GM19035 (cell line): ENCODE results near the gene NACC2.

Source experiments
- ATAC-seq: cut with Tn5 transposase; IDR thresholded peaks from one replicate; pipeline ENCODE4 v1.9.1; 2021; ENCODE audit not compliant: unreplicated experiment

NACC2 gene

DNA sequence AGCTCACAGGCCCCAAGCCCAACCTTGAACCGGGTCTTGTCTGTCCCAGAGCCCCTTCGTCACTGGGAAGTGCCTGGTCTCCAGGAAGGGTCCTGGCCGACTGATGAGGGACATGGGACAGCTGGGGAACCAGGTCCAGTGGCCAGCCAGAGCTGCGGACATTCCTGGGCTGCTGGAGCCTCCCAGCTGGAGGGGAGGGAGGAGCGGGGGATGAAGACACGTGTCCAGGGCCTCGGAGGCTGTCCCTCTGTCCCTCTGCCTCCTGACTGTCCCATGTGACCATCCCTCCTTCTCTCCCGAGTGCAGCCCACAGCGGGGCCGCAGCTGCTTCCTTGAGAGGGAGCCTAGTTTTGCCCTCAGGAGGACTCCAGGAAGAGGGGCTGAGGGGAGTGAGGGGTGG lies 92.2 kb downstream of the NACC2 start:
- ATAC-seq, result no peak

DNA sequence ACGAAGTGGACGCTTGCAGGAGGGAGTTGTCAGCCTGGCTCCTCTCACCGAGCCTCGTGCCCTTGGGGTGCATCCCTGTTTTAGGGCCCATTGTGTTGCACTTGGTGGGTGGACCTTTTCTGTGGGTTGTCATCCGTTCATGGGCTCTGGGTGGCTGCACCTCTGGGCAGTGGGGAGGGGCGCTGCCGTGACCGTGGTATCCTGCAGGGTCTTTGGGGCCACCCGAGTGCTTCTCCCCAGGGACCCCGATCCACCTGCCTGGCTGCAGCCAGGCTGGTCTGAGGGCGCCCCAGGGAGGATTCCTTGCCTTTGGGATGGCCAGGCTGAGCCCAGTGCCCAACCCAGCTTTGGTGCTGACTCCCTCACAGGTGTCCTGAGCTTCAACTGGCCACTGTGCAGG lies 92.9 kb downstream of the NACC2 start:
- ATAC-seq, result no peak

DNA sequence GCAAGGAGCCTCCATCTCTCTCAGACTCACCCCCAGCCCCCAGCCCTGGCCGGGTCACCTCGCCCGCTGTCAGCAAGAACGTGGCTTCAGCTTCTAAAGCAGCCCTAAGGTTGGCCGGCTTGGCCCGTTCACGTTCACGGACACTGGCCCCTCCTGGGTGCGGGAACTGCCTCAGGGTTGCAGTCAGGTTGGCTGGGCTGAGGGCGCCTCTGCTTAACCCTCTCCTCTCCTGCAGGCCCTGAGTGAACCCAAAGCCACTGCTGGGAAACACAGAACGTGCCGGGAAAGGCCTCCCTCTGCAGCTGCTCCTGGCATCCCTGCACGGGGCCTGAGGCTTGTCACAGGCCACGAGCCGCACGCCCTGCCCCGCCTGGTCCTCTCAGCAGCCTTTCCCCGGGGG lies 93.9 kb downstream of the NACC2 start:
- ATAC-seq, result no peak

DNA sequence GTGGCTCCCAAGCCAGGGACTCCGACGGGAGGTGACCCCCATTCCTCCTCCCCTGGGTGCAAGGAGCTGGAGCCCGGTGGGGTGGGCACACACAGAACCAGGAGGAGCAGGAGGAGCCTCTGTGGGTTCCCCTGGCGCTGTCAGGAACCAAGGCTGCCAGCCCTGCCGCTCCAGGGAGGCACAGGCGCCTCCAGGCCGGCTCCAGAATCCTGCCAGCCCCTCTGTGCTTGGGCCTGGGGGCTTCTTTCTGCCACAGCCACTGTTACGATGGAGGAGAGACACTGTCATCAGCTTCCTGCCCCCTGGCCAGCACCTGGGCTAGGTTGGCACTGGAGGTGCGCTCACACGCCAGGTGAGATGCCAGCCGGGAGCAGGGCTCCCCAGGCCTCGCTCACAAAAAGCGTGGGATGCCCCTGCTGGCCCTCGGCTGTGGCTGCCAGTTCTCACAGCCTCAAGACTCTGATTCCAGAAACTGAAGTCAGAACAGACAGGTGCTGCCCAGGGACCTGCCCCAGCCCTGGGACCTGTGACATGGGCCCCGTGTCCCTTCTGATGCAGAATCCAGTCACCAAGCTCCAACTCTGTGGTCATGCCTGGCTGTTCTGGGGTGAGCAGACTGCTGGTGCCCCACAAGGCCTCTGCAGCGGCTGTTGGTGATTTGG lies 96.5 kb downstream of the NACC2 start:
- ATAC-seq, result no peak

DNA sequence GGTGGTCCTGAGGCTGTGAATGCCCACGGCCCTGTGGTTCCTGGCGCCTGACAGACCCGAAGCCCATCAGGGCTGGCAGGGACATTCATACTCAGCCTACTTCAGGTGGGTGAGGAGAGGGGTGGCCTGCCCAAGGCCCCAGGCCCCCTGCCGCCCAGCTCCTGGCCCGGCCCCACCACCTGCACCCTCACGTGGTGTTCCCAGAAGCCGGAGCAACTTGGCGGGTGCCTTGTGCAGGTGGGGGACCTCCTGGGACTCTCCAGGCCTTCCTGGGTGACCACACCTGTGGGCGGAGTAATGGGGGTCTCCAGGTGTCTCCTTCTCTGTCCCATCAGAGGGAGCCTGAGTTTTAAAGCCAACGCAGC lies 97.1 kb downstream of the NACC2 start:
- ATAC-seq, result no peak

DNA sequence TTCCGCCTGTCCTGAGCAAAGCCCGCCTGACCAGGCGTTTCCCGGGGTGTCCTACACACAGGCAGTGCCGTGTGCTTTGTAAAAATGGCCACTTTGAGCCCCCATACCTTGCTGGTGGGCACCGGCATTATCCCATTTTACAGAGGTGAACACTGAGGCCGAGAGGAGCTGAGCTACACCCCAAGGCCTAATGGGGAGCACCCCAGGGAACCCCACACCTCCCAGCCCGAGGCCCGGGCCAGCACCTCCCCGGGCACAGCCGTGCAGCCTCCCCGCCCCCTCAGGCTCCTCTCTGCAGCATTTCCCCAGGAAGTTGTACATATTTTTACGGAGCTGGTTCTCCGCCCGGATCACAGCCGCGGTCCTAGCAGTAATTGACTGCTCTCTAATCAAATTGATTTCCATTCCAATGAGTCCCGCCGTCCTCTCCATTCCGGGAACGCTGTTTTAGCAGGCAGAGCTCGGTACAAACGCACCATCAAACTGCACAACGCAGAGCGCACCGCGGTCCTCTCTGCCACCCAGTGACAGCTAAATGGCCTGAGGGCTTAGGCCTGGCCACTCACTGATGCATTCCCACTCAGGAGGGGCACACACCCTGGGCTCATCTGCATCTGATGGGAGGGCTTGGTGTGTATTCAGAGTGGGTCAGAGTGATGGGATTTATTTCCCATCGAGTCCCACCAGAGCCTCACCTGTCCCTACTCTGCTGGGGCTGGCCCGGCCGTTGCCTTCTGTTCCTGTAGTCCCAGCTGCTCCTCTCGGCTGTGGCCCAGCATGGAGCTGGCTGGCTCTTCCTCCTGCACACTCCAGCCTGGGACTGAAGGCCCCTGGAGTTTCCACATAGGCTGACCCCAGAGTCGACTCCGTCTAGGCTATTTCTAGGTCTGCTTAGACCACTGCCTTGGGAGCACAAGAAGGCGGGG lies 97.7 kb downstream of the NACC2 start:
- ATAC-seq, result no peak

DNA sequence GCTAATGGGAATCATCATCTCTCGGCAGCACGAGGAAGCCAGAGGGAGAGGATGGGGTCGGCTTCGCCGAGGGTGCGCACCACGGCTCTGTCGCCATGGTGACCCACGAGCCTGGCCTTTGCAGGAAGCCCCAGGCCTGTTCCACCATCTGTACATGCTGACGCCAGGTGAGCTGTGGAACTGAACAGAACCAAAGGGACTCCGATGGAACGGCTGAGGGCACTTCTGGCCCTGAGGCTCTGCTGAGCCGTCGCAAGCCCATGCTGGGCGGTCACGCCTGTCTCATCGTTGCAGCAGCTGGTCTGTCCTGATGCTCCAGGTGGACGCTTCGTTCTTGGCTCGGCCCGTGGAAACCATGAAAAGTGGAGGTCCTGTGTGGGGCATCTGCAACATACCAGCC lies 99.3 kb downstream of the NACC2 start:
- ATAC-seq, result no peak

DNA sequence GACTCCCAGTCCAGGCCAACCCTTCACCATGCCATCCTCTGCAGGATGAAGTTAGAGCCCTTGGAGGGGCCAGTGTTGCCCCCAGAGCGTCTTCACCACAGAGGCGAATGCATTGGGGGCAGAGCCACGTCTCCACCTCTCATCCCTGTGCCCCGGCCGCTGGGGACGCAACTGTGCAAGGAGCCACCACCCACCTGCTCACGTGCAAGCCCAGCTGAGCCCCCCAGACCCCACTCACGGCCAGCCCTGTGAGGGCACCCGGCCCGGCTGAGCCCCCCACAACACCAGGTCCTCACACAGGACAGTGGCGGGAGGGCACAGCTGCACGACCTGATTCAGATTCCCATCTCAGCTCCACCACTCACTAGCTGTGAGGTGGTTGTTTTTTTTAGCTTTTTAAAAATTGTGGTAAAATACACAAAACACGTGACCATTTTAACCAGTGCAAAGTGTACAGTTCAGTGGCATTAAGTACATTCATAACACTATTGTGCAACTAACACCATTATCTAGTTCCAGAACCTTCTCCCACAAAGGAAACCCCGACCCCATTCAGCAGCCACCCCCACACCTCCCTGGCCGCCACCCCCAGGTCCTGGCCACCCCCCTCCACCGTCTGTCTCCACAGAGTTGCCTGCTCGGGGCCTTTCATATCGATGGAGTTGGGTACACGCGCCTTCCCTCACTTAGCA lies 100.4 kb downstream of the NACC2 start:
- no peak for ATAC-seq

DNA sequence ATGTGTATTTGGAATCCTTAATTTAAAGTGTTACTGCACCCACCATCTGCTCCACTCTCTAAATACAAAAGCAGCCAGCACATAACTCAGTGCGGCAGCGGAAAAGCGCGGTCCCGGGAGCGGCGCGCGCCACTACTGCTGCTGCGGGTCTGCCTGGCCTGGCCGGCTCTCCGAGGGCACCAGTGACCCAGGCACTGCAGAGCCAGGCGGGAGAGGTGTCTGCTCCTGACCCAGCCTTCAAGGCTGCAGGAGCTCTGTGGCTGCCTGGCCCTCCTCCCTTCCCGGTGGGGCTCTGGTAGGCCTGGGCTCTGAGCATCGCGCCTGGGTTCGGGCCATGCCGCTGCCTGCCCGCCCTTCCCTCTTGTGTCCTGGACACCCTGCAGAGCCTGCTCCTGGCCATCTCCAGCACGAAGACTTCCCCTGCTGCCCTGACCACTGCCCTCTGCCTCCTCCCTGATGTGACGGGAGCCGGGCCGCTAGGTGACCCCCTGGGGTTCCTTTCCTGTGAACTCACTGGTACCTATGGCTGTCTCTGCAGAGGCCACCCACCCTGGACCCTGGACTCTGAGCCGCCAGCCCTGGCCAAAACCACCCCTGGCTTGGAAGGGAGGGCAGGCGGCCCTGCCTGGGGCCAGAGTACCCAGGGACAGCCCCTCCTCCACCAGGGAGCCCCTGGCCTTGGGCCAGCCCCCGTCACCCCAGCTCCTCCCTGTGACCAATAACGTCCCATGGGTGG lies 101.2 kb downstream of the NACC2 start:
- ATAC-seq, result no peak

DNA sequence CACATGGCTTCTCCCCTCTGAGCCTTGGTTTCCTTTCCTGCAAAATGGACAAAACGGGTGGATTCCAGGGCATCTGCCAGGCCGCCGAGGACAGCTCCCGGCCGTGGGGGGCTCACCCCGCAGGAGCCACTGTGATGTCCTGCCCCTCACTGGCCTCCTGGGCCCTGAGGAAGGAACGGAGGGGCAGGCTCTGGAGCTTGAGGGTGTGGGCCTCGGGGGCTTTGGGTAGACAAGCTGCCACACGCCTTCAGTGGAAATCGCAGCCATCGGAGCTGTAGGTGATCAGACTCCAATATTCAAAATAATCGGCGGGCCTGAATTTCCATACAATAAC lies 101.7 kb downstream of the NACC2 start:
- ATAC-seq, result no peak

DNA sequence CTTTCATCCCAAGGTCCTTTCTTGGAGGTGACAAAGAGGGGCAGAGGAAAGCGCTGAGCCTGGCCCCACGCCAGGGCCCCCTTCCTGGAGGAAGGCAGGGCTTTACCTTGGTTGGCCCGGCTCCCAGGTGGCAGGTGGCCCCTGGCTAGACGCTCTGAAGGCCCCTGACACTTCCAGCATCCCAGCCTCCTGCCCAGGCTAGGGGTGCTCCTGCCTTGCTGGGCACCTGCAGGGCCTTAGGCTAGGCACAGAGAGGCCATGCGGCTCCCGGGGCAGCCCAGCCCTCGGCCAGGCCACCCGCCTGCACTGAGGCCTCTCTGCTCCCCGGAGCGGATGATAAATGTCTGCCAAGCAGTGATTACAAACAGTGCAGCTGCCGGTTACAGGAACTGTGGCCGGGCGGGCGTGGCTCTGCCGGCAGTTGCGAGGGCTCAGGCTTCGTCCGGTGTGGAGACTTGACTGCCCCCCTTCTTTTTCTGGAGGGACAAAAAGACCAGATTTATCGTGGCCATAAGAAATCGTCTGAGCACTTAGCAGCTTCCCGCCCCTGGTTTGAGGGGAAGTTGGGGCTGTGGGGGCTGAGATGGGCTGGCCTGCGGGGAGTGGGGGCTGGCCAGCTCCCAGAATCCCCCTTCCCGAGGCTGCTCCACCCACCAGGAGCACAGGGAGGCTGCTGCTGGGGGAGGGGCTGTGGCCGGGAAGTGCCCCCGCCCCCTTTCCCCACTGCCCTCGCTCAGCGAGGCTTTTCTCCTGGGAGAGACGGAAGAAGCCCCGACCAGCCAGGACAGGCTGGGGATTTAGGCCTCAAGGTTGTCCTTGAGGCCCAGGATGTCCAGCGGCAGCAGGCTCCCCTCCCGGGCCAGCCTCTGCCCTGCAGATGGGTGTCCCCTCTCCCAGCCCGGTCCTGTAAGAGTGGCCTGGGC lies 102.3 kb downstream of the NACC2 start:
- no peak for ATAC-seq

DNA sequence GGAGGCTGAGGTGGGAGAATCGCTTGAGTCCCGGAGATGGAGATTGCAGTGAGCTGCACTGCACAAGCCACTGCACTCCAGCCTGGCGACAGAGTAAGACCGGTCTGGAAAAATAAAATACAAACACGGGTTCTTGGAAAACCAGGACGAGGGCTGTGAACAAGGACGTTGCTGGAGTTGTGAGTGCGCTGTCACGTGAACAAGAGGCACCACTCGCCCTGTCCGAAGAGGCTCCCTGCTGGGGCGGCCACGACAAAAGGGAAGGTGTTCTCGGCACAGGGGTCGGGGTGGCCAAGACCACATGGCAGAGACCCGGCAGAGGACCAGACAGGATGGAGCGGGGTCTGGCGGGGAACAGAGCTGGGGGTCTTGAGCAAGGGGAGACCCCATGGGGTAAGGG lies 103.3 kb downstream of the NACC2 start:
- no peak for ATAC-seq

DNA sequence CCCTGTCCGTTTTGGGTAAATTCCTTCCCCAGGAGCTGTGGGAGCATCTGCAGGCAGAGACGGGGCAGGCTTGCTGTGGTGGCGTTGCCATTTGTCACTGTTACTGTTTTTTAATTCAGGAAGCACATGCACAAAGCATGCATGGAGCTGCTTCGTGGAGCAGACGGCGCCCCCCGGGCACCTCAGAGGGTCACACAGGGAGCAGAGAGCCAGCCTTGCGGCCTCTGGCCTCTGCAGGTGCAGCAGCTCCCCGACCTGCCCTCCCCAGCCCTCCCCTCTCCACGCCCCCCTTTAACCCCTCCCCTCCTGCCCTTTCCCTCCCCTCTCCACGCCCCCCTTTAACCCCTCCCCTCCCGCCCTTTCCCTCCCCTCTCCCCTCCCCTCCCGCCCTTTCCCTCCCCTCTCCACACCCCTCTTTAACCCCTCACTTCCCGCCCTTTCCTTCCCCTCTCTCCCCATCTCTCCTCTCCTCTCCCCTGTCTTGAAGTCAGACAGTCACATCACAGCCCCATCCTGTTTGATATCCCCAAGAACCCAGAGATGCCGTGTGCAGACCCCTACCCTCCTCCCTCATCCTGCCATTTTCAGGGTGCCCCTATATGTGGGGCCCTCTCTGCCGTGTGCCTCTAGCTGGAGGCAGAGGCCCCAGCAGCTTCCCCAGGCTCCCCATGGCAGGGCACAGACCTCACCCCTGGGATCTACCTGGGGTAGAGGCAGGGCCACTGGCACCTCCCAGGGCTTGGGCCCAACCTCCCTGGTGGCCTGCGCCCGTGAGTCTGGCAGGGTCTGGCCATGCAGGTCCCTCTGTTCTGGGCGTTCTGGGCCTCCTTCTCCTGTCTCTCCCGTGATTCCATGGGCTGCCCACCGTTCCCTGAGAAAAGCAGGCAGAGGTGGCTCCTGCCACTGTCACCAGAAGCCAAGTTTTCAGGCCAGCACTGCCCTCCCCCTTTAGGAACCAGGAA lies 104.3 kb downstream of the NACC2 start:
- no peak for ATAC-seq

DNA sequence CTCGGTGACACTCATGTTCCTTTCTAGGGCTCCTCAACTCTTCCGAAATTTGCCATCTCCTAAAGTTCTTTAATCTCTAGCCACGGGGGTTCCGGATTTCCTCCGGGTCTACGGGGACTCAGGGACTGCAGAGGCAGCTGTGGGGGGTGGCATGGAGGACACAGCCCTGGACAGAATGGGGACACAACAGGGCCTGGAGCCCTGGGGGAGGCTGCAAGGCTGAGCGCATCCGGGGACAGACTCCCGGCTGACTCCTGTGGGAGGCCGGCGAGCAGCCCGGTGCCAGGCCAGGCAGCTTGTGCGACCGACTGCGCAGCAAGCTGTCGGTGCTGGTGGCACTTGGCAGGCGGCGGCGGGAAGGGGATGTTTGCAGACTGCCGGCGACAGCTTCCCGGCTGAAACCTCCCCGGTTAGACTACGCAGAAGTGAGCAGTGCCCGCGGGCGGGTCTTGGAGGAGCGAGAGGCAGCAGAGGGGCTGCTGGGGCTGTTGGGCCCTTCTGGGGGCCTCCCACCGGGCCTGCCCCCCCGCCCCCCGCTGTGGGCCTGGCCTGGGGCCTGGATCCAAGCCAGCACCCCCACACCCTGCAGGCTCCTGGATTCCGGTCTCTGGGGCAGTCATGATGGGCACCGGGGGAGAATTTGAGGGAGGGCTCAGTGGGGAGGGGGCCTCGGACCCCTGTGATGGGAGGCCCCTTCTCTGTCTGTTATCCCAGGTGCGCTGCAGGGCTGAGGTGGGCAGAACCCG lies 105.2 kb downstream of the NACC2 start:
- ATAC-seq, result no peak

DNA sequence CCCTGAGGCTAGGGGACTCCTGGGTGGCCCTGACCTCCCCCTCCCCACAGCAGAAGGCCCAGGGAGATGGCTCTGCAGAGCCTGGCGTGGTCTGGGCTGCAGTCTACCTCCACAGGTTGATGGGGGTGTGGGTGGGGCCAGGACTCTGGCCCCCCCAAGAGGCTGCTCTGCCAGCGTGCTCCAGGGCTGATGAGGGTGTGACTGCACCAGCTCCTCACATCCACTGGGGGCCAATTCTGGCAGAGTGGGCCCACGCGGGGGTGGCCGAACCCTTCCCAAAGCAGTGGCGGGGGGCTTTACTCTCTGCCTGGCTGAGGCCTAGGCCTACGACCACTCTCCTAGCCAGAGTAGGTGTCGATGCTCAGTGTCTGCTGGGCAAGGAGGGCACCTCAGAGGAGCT lies 105.9 kb downstream of the NACC2 start:
- no peak for ATAC-seq

DNA sequence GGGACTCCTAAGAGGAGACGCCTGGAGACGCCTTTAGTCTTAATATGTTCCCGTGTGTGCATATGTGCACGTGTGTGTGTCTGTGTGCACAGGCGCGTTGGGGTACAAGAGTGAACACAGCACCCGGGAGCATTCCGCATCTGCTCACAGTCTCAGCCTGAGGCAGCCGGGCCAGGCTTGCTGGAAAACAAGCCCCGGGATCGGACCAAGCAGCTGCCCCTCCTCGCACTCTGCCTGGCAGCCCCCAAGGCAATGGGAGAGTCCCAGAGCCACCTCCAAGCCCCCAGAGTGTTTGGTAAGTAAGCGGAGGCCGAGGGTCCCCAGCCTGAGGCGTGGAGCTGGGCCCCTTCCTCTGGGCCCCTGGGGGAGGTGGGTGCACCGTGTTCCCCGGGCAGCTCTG lies 106.6 kb downstream of the NACC2 start:
- ATAC-seq, result no peak

DNA sequence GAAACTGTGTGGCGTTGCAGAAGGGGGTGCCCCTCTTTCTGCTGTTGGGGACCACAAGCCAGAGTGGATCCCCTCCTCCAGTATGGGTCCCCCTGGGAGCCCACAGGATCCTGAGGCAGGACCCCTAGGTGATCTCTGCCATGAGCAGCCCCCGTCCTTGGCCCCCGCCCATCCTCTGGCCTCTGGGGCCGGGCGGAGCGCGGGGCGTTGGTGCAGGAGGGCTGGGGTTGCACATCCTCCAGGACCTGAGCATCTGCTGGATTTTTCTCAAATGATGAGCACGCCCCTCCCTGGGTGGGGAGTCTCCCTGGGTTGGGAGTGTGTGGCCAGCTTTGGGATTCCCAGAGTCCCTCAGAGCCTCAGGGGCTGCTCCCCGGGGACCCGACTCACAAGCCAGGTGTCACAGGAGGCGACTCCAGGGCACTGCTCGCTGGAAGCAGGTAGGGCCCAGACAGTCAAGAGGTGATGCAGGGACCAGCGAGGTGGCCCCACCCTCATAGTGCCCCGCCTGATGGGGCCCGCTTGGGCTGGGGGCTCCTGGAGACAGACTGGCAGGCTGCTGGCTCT lies 107.2 kb downstream of the NACC2 start:
- no peak for ATAC-seq

DNA sequence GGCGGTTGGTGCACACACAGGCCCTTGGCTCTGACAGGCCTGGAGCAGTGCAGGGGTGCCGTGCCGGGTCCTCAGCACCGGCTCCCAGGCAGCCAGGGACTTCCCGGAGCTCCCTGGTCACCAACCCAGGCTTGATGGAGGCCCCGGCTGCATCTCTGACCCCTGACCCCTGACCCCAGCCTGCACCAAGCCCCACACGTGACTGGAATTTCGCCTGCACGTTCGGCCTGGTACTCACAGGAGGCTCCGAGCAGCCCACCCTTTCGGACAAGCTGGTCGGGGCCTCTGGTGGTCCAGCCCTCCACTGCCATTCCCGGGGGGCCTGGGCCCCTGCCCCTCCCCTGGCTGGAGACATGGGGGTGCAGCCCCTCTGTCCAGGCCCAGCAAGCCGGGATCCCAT lies 108.5 kb downstream of the NACC2 start:
- ATAC-seq, result no peak
